Coronary artery (tissue), 2 donors: ENCODE results near the gene CTSL.

Experiments used
- DNase-seq: peaks from one replicate; pipeline ENCODE4 v3.0.0-alpha.2; 2017; ENCODE audit warnings: low spot score
- H3K27ac ChIP-seq, 2 donors: fragments of 200-600 bp; sonication (generic); one replicate each; pipeline ENCODE4 v1.5.1; 2016 to 2019
- H3K4me3 ChIP-seq: fragments of 200-600 bp; sonication (generic); 2 replicates; pipeline ENCODE4 v1.5.1; 2016; ENCODE audit warnings: mild to moderate bottlenecking, moderate library complexity
- CTCF ChIP-seq: fragments of 200-600 bp; sonication (generic); IDR thresholded peaks from one replicate; pipeline ENCODE4 v1.5.1; 2019; ENCODE audit warnings: antibody characterized with exemption

Gene CTSL

DNA sequence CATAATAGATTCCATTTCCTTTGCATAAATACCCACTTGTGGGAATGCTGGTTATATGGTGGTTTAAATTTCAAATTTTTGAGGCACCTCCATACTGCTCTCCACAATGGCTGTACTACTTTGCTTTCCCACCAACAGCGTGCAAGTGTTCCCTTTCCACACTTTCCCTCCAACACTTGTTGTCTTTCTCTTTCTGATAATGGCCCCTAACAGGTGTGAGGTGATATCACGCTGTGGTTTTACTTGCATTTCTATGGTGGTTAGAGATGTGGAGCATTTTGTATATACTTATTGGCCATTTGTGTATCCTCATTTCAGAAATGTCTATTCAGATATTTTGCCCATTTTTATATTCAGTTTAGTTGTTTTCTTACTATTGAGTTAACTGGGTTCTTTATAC is 34.6 kb downstream of the CTSL start:
- no peak overlapping the region for H3K27ac ChIP-seq
- TF ChIP-seq CTCF: no peak
- no peak overlapping the region for H3K4me3 ChIP-seq
- DNase-seq: no peak

- DNase-seq: no peak
- no peak overlapping the region for H3K27ac ChIP-seq
- no peak overlapping the region for H3K4me3 ChIP-seq
- no peak for TF ChIP-seq CTCF
Measured at GRCh38 chr9:87763286-87763685, 37.4 kb downstream of the CTSL start.

DNA sequence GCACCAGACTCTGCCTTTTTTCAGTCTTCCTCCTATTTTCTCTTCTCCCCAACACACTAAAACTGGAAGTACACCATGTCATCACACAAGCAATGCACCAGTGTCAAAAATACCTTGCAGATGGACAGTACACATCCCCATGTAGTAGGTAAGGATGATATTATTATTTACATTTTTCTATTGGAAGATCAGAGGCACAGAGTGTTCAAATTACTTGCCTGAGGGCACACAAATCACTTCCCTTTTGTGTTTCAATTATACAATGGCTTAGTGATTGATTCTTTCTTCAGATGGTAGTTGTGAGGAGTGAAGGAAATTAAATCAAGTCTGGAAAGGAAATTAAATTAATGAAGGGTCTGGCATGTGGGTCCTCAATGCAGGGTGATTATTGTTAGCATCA is 39.6 kb downstream of the CTSL start:
- no peak overlapping the region for H3K27ac ChIP-seq
- H3K4me3 ChIP-seq: no peak overlapping the region
- DNase-seq: no peak
- TF ChIP-seq CTCF: no peak

GRCh38 chr9:87766697-87767096 is 40.8 kb downstream of the CTSL start:
- no peak overlapping the region for H3K27ac ChIP-seq
- H3K4me3 ChIP-seq: no peak overlapping the region
- no peak for DNase-seq
- no peak for TF ChIP-seq CTCF

DNA sequence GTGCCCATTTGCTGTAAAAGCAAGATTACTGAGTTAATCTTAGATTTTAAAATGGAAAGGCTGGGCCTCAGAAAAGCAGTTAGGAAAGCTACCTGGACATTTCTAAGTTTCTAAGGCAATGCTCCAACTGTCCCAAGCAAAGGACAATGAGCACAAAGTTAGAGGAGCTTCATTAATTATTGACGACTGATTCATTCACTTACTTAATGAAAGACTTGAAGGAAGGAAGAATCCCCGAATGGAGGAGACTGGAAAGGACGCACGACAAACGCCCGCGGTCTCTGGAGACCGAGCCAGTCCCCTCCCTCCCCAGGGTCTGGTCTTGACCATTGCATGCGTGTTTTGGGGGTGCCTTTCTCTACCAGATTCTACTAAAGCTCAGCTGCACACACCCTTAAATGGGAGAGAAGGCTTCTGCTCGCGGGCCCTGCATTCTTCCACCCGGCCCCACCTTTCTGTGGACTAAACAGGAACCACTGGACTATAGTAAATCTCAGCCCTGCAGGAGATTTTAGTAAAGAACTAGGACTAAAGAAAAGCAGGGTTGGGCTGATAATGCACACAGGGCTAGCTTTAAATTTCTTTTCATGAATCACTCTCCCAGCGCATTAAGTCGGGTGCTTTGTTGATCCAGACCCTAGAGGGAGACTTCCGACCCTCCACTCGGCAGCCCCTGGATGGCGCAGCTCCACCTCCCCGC is 44.8 kb downstream of the CTSL start:
- no peak for DNase-seq
- Histone ChIP-seq H3K4me3 (no peak overlapping the region), H3K27ac (no peak overlapping the region)
- no peak for TF ChIP-seq CTCF

GRCh38 chr9:87771316-87772006 is 45.5 kb downstream of the CTSL start:
- Histone ChIP-seq H3K4me3 (no peak overlapping the region), H3K27ac (no peak overlapping the region)
- no peak for DNase-seq
- no peak for TF ChIP-seq CTCF
